ENCODE results near the gene CALML3. TPM values are rescaled to one million over a fixed set of nuclear protein-coding genes. Genes with fewer than 3 reads are reported as not detected.

CALML3 gene
- total and polyA plus RNA-seq, 2 experiments from 2014 or later: not detected

- no peaks in the 10 kb centered on the region for H3K36me3 ChIP-seq
- H3K27ac ChIP-seq: no peak overlapping the region
- no peak for DNase-seq (ENCODE audit: low read depth in 1 of 2, low spot score in 1 of 2)
- no peaks in the 10 kb centered on the region for H3K9me3 ChIP-seq (ENCODE audit: low read depth)
- no peaks in the 10 kb centered on the region for H3K27me3 ChIP-seq
- TF ChIP-seq, protein P1, sequence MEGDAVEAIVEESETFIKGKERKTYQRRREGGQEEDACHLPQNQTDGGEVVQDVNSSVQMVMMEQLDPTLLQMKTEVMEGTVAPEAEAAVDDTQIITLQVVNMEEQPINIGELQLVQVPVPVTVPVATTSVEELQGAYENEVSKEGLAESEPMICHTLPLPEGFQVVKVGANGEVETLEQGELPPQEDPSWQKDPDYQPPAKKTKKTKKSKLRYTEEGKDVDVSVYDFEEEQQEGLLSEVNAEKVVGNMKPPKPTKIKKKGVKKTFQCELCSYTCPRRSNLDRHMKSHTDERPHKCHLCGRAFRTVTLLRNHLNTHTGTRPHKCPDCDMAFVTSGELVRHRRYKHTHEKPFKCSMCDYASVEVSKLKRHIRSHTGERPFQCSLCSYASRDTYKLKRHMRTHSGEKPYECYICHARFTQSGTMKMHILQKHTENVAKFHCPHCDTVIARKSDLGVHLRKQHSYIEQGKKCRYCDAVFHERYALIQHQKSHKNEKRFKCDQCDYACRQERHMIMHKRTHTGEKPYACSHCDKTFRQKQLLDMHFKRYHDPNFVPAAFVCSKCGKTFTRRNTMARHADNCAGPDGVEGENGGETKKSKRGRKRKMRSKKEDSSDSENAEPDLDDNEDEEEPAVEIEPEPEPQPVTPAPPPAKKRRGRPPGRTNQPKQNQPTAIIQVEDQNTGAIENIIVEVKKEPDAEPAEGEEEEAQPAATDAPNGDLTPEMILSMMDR (IDR thresholded peaks at IDR 0.05; ENCODE audit: low read depth, low read length): no peak
- peaks cover 5% of the 10 kb centered on the region for H3K4me1 ChIP-seq (ENCODE audit: low read depth)
- no peak overlapping the region for H3K4me3 ChIP-seq
Measured at GRCh38 chr10:5540080-5540479, 15.3 kb downstream of the CALML3 start.

DNA sequence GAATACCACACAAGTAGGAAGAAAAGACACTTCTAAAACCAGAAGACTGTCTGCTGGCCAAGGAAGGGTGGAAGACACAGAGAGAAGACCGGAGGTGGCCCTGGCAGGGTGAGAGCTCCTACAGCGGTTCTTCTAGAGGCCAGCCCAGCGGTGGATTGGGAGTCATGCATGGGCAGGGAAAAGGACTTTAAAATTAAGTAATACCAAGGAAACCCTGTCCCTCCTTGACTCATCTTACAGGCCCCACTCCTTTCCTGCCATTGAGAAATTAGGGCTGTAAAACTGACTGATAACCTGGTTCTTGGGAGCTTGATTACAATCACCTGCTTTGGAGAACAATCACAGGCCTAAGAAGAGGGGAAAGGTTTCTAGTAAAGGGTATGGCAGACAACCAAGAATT, 16.1 kb downstream of the CALML3 start:
- TF ChIP-seq, protein P1 (IDR thresholded peaks at IDR 0.05; ENCODE audit: low read depth, low read length): no peak
- H3K27me3 ChIP-seq: no peaks in the 10 kb centered on the region
- H3K27ac ChIP-seq: no peak overlapping the region
- no peaks in the 10 kb centered on the region for H3K36me3 ChIP-seq
- H3K4me1 ChIP-seq (ENCODE audit: low read depth): peaks cover 5% of the 10 kb centered on the region
- DNase-seq (ENCODE audit: low read depth in 1 of 2, low spot score in 1 of 2): no peak
- no peak overlapping the region for H3K4me3 ChIP-seq
- no peaks in the 10 kb centered on the region for H3K9me3 ChIP-seq (ENCODE audit: low read depth)

DNA sequence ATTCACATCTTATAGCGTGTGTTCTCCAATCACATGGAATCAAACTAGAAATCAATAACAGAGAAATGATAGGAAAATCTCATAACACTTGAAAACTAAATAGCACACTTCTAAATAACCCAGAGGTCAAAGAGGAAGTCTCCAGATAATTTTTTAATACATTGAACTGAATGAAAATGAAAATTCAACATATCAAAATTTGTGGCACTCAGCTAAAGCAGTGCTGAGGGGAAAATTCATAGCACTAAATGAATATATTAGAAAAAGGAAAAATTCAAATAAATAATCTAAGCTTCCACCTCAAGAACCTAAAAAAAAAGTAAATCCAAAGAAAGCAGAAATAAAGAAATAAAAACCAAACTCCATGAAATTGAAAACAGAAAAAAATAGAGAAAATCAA, 17.3 kb downstream of the CALML3 start:
- H3K4me1 ChIP-seq (ENCODE audit: low read depth): peaks cover 5% of the 10 kb centered on the region
- no peaks in the 10 kb centered on the region for H3K9me3 ChIP-seq (ENCODE audit: low read depth)
- H3K27ac ChIP-seq: no peak overlapping the region
- DNase-seq (ENCODE audit: low read depth in 1 of 2, low spot score in 1 of 2): no peak
- no peak overlapping the region for H3K4me3 ChIP-seq
- TF ChIP-seq, protein P1 (IDR thresholded peaks at IDR 0.05; ENCODE audit: low read depth, low read length): no peak
- H3K27me3 ChIP-seq: no peaks in the 10 kb centered on the region
- no peaks in the 10 kb centered on the region for H3K36me3 ChIP-seq

DNA sequence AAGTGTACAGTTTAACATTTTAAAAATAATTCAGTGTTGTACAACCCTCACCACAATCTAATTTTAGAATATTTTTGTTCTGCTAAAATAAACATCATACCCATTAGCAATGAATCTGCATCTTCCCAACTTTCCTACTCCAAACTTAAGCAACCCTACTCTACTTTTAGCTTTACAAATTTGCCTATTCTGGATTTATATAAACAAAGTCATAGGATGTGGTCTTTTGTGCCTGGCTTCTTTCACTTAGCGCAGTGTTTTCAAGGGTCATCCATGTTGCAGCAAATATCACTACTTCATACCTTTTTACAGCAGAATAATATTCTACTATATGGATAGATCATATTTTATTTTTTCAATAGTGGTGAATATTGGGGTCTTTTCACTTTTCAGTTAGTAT, 18.9 kb downstream of the CALML3 start:
- H3K27ac ChIP-seq: no peak overlapping the region
- peaks cover 14% of the 10 kb centered on the region for H3K4me1 ChIP-seq (ENCODE audit: low read depth)
- no peak for DNase-seq (ENCODE audit: low read depth in 1 of 2, low spot score in 1 of 2)
- H3K4me3 ChIP-seq: no peak overlapping the region
- no peaks in the 10 kb centered on the region for H3K9me3 ChIP-seq (ENCODE audit: low read depth)
- TF ChIP-seq, protein P1 (IDR thresholded peaks at IDR 0.05; ENCODE audit: low read depth, low read length): no peak
- H3K36me3 ChIP-seq: no peaks in the 10 kb centered on the region
- H3K27me3 ChIP-seq: no peaks in the 10 kb centered on the region

GRCh38 chr10:5544216-5544805, 19.6 kb downstream of the CALML3 start:
- Histone ChIP-seq H3K27ac (no peak overlapping the region), H3K4me1 (ENCODE audit: low read depth) (peaks cover 12% of the 10 kb centered on the region), H3K9me3 (ENCODE audit: low read depth) (no peaks in the 10 kb centered on the region), H3K4me3 (no peak overlapping the region), H3K27me3 (no peaks in the 10 kb centered on the region), H3K36me3 (no peaks in the 10 kb centered on the region)
- TF ChIP-seq, protein P1 (IDR thresholded peaks at IDR 0.05; ENCODE audit: low read depth, low read length): no peak
- DNase-seq (ENCODE audit: low read depth in 1 of 2, low spot score in 1 of 2): no peak
